Measurements from ENCODE around the gene ALK. TPM values are rescaled to one million over a fixed set of nuclear protein-coding genes. Genes with fewer than 3 reads are reported as not detected.

Gene ALK
- total RNA-seq, 1 experiment from 2014 or later, result 0.07 TPM

DNA sequence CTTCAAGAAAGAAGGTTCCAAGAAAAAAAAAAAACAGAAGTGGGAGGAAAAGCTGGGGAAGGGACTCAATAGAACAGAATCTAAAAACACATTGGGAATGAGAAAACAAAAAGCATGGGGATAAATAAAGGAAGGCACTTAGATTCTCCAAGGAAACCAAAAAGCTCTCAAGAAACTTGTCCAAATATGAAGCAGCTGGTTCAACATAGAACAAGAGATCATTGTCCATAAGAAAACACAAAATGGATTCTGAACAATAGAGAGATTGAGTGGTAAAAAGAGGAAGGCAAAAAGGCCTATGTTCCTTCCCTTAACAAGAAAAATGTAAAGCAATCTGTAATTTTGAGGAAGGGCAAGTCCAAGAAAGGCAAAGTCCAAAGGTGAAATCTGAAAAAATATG, 32.9 kb upstream of the ALK start:
- no peak overlapping the region for H3K4me3 Mint-ChIP-seq (ENCODE audit: unreplicated experiment)
- no peak overlapping the region for H3K27ac Mint-ChIP-seq (ENCODE audit: low read depth, unreplicated experiment)
- H3K36me3 Mint-ChIP-seq (ENCODE audit: insufficient read depth, unreplicated experiment), result no peaks in the 10 kb centered on the region
- ChIA-PET CTCF (interaction anchor here (0.7 kb wide), 1 partner anchor 877 kb away, joined by 3 read pairs; no protein-coding TSS in a partner anchor), POLR2A (no interaction called here)
- H3K4me1 Mint-ChIP-seq (ENCODE audit: insufficient read depth, unreplicated experiment), result no peaks in the 10 kb centered on the region
- peaks cover 89% of the 10 kb centered on the region for H3K27me3 Mint-ChIP-seq (ENCODE audit: insufficient read depth, unreplicated experiment)
- no TSS peak for BruUV-seq (replicated peaks)
- DNase-seq (ENCODE audit: unreplicated experiment), result no peak
- TF ChIP-seq, protein P1, sequence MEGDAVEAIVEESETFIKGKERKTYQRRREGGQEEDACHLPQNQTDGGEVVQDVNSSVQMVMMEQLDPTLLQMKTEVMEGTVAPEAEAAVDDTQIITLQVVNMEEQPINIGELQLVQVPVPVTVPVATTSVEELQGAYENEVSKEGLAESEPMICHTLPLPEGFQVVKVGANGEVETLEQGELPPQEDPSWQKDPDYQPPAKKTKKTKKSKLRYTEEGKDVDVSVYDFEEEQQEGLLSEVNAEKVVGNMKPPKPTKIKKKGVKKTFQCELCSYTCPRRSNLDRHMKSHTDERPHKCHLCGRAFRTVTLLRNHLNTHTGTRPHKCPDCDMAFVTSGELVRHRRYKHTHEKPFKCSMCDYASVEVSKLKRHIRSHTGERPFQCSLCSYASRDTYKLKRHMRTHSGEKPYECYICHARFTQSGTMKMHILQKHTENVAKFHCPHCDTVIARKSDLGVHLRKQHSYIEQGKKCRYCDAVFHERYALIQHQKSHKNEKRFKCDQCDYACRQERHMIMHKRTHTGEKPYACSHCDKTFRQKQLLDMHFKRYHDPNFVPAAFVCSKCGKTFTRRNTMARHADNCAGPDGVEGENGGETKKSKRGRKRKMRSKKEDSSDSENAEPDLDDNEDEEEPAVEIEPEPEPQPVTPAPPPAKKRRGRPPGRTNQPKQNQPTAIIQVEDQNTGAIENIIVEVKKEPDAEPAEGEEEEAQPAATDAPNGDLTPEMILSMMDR (IDR thresholded peaks at IDR 0.05; ENCODE audit: unreplicated experiment), result no peak
- intact Hi-C loops (cut with micrococcal nuclease), result no loop called here
- no peaks in the 10 kb centered on the region for H3K9me3 Mint-ChIP-seq (ENCODE audit: unreplicated experiment)

DNA sequence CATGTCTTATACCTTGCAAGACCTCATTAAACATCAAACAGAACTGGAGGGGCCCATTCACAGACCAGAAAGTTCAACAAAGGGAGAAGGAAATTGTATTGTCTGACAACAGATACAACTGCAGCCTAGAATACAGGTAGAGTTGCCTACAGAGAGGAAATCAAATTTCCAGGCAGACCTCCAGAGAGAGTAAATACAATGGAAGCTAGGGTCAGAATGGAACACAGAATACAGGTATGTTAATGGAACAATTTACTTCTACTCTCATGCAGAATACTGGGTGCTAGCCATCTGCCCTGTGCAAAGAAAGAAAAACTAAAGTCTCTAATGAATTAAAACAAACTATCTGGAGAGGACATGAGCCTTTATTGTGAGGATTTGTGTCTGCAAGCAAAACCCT, 31.6 kb upstream of the ALK start:
- no peaks in the 10 kb centered on the region for H3K36me3 Mint-ChIP-seq (ENCODE audit: insufficient read depth, unreplicated experiment)
- no TSS peak for BruUV-seq (replicated peaks)
- H3K4me3 Mint-ChIP-seq (ENCODE audit: unreplicated experiment), result no peak overlapping the region
- TF ChIP-seq, protein P1 (IDR thresholded peaks at IDR 0.05; ENCODE audit: unreplicated experiment), result no peak
- intact Hi-C loops (cut with micrococcal nuclease), result no loop called here
- H3K9me3 Mint-ChIP-seq (ENCODE audit: unreplicated experiment), result no peaks in the 10 kb centered on the region
- POLR2A ChIA-PET, result interaction anchor here (0.6 kb wide), 1 partner anchor 22 kb away, joined by 4 read pairs; no protein-coding TSS in a partner anchor
- DNase-seq (ENCODE audit: unreplicated experiment), result no peak
- H3K27ac Mint-ChIP-seq (ENCODE audit: low read depth, unreplicated experiment), result no peak overlapping the region
- H3K27me3 Mint-ChIP-seq (ENCODE audit: insufficient read depth, unreplicated experiment), result peaks cover 89% of the 10 kb centered on the region
- CTCF ChIA-PET, result interaction anchor here (3.3 kb wide), 1 partner anchor 30 kb away, joined by 13 read pairs; no protein-coding TSS in a partner anchor
- H3K4me1 Mint-ChIP-seq (ENCODE audit: insufficient read depth, unreplicated experiment), result no peaks in the 10 kb centered on the region

- intact Hi-C loops (cut with micrococcal nuclease), result no loop called here
- no peak for DNase-seq (ENCODE audit: unreplicated experiment)
- TF ChIP-seq, protein P1 (IDR thresholded peaks at IDR 0.05; ENCODE audit: unreplicated experiment), result no peak
- no peaks in the 10 kb centered on the region for H3K36me3 Mint-ChIP-seq (ENCODE audit: insufficient read depth, unreplicated experiment)
- ChIA-PET POLR2A (interaction anchor here (1.0 kb wide), 1 partner anchor 30 kb away, joined by 4 read pairs; no protein-coding TSS in a partner anchor), CTCF (interaction anchor here (0.6 to 3.3 kb wide), 3 partner anchors 28 to 1049 kb away, joined by 4 to 13 read pairs (median 4); no protein-coding TSS in a partner anchor)
- H3K4me3 Mint-ChIP-seq (ENCODE audit: unreplicated experiment), result no peak overlapping the region
- H3K9me3 Mint-ChIP-seq (ENCODE audit: unreplicated experiment), result no peaks in the 10 kb centered on the region
- H3K4me1 Mint-ChIP-seq (ENCODE audit: insufficient read depth, unreplicated experiment), result no peaks in the 10 kb centered on the region
- BruUV-seq (replicated peaks), result no TSS peak
- H3K27ac Mint-ChIP-seq (ENCODE audit: low read depth, unreplicated experiment), result no peak overlapping the region
- peaks cover 93% of the 10 kb centered on the region for H3K27me3 Mint-ChIP-seq (ENCODE audit: insufficient read depth, unreplicated experiment)
Observed at GRCh38 chr2:29951576-29951975, 30.2 kb upstream of the ALK start.

- H3K27me3 Mint-ChIP-seq (ENCODE audit: insufficient read depth, unreplicated experiment), result peaks cover 88% of the 10 kb centered on the region
- POLR2A ChIA-PET, result interaction anchor here (0.6 kb wide), 1 partner anchor 196 kb away, joined by 4 read pairs; the partner anchor contains the start of gene YPEL5
- DNase-seq (ENCODE audit: unreplicated experiment), result no peak
- H3K9me3 Mint-ChIP-seq (ENCODE audit: unreplicated experiment), result no peaks in the 10 kb centered on the region
- no peak overlapping the region for H3K4me3 Mint-ChIP-seq (ENCODE audit: unreplicated experiment)
- intact Hi-C loops (cut with micrococcal nuclease), result no loop called here
- no peaks in the 10 kb centered on the region for H3K4me1 Mint-ChIP-seq (ENCODE audit: insufficient read depth, unreplicated experiment)
- H3K27ac Mint-ChIP-seq (ENCODE audit: low read depth, unreplicated experiment), result no peak overlapping the region
- CTCF ChIA-PET, result interaction anchor here (0.7 to 3.3 kb wide), 4 partner anchors 27 to 121 kb away, joined by 3 to 13 read pairs (median 4); no protein-coding TSS in a partner anchor
- TF ChIP-seq, protein P1 (IDR thresholded peaks at IDR 0.05; ENCODE audit: unreplicated experiment), result no peak
- no TSS peak for BruUV-seq (replicated peaks)
- no peaks in the 10 kb centered on the region for H3K36me3 Mint-ChIP-seq (ENCODE audit: insufficient read depth, unreplicated experiment)
Observed at GRCh38 chr2:29950481-29950880, 29.1 kb upstream of the ALK start.

All from MCF 10A (cell line).